ENCODE measurements around the gene CAV3.

CAV3 gene

GRCh38 chr3:8761866-8762265 lies 28.3 kb downstream of the CAV3 start:
- no peak for DNase-seq (ENCODE audit: low read depth in 2 of 2)

GRCh38 chr3:8762607-8763377 lies 29.2 kb downstream of the CAV3 start:
- DNase-seq (ENCODE audit: low read depth in 2 of 2) = no peak

GRCh38 chr3:8764528-8764927 lies 30.9 kb downstream of the CAV3 start:
- DNase-seq (ENCODE audit: low read depth in 2 of 2) = no peak

GRCh38 chr3:8765528-8765927 lies 31.9 kb downstream of the CAV3 start:
- no peak for DNase-seq (ENCODE audit: low read depth in 2 of 2)

- DNase-seq (ENCODE audit: low read depth in 2 of 2) = no peak
Observed at GRCh38 chr3:8766148-8766547, 32.5 kb downstream of the CAV3 start.

GRCh38 chr3:8767256-8767666 lies 33.7 kb downstream of the CAV3 start:
- DNase-seq (ENCODE audit: low read depth in 2 of 2) = no peak

- no peak for DNase-seq (ENCODE audit: low read depth in 2 of 2)
Observed at GRCh38 chr3:8767667-8768363, 34.2 kb downstream of the CAV3 start.

- no peak for DNase-seq (ENCODE audit: low read depth in 2 of 2)
Observed at GRCh38 chr3:8768364-8769087, 34.9 kb downstream of the CAV3 start.

- DNase-seq (ENCODE audit: low read depth in 2 of 2) = peak; percentile 14 to 16
Observed at GRCh38 chr3:8769088-8769822, 35.7 kb downstream of the CAV3 start, which contains the start of gene OXTR. Gene OXTR (minus strand): TSS chr3:8769613. CDS start chr3:8768187, 1,426 bp downstream.

GRCh38 chr3:8773941-8774542 lies 40.4 kb downstream of the CAV3 start:
- no peak for DNase-seq (ENCODE audit: low read depth in 2 of 2)

GRCh38 chr3:8775181-8775580 lies 41.6 kb downstream of the CAV3 start:
- DNase-seq (ENCODE audit: low read depth in 2 of 2) = no peak

- DNase-seq (ENCODE audit: low read depth in 2 of 2) = no peak
Observed at GRCh38 chr3:8775602-8776001, 42.0 kb downstream of the CAV3 start.

- DNase-seq (ENCODE audit: low read depth in 2 of 2) = no peak
Observed at GRCh38 chr3:8776406-8776805, 42.8 kb downstream of the CAV3 start.

GRCh38 chr3:8777201-8777977 lies 43.8 kb downstream of the CAV3 start:
- no peak for DNase-seq (ENCODE audit: low read depth in 2 of 2)

- DNase-seq (ENCODE audit: low read depth in 2 of 2) = no peak
Observed at GRCh38 chr3:8777978-8778267, 44.3 kb downstream of the CAV3 start.

- DNase-seq (ENCODE audit: low read depth in 2 of 2) = no peak
Observed at GRCh38 chr3:8778475-8778874, 44.9 kb downstream of the CAV3 start.

- DNase-seq (ENCODE audit: low read depth in 2 of 2) = no peak
Observed at GRCh38 chr3:8780279-8780678, 46.7 kb downstream of the CAV3 start.

GRCh38 chr3:8784676-8785435 lies 51.3 kb downstream of the CAV3 start:
- no peak for DNase-seq (ENCODE audit: low read depth in 2 of 2)

GRCh38 chr3:8790529-8790928 lies 56.9 kb downstream of the CAV3 start:
- DNase-seq (ENCODE audit: low read depth in 2 of 2) = no peak

GRCh38 chr3:8793242-8793641 lies 59.6 kb downstream of the CAV3 start:
- DNase-seq (ENCODE audit: low read depth in 2 of 2) = no peak

All from stimulated activated CD8-positive, alpha-beta memory T cell treated with anti-CD3 and anti-CD28 coated beads, Interleukin-2, amount 100 ng/mL, for 1 hour (primary cell).